BE2C (cell line): ENCODE results near the gene ITGB5.

ENCODE experiments used
- DNase-seq: peaks from one replicate; pipeline ENCODE4 v3.0.0-alpha.2; 2020
- H3K27me3 ChIP-seq: fragments of 250-450 bp; sonication (Bioruptor Pico); 2 replicates; pipeline ENCODE4 v1.5.1; 2020; ENCODE audit warnings: mild to moderate bottlenecking
- H3K36me3 ChIP-seq: fragments of 250-450 bp; sonication (Bioruptor Pico); 2 replicates; pipeline ENCODE4 v1.5.1; 2020; ENCODE audit warnings: mild to moderate bottlenecking
- H3K4me1 ChIP-seq: fragments of 250-450 bp; sonication (Bioruptor Pico); 2 replicates; pipeline ENCODE4 v1.5.1; 2020
- H3K4me3 ChIP-seq: 2 replicates; pipeline ENCODE4 v1.5.1; 2011; ENCODE audit warnings: low read depth, low read length
- H3K9me3 ChIP-seq: fragments of 250-450 bp; sonication (Bioruptor Pico); 2 replicates; pipeline ENCODE4 v1.5.1; 2020
- CTCF ChIP-seq: IDR thresholded peaks from 2 replicates; pipeline ENCODE4 v1.5.1; 2012; ENCODE audit warnings: mild to moderate bottlenecking, low read depth, low read length

Gene ITGB5

GRCh38 chr3:124714223-124714853 is 172.8 kb downstream of the ITGB5 start:
- no peak for TF ChIP-seq CTCF
- no peak for DNase-seq
- Histone ChIP-seq H3K27me3 (no peaks in the 10 kb centered on the region), H3K9me3 (no peaks in the 10 kb centered on the region), H3K4me1 (no peaks in the 10 kb centered on the region), H3K4me3 (no peak overlapping the region), H3K36me3 (peaks cover 16% of the 10 kb centered on the region)
